ENCODE measurements around the gene AKAP6.

AKAP6 gene

GRCh38 chr14:32492457-32492856 lies 163.4 kb downstream of the AKAP6 start:
- DNase-seq: no peak

GRCh38 chr14:32494609-32495434 lies 165.7 kb downstream of the AKAP6 start:
- DNase-seq: no peak

GRCh38 chr14:32495435-32495734 lies 166.3 kb downstream of the AKAP6 start:
- DNase-seq: no peak

- no peak for DNase-seq
Measured at GRCh38 chr14:32497248-32497647, 168.2 kb downstream of the AKAP6 start.

- peak in 1 of 2 experiments; percentile 36 for DNase-seq
Measured at GRCh38 chr14:32507029-32507984, 178.2 kb downstream of the AKAP6 start.

GRCh38 chr14:32508281-32508680 lies 179.2 kb downstream of the AKAP6 start:
- DNase-seq: no peak

- DNase-seq: no peak
Measured at GRCh38 chr14:32509632-32510187, 180.6 kb downstream of the AKAP6 start.

GRCh38 chr14:32510815-32511214 lies 181.7 kb downstream of the AKAP6 start:
- DNase-seq: no peak

- DNase-seq: no peak
Measured at GRCh38 chr14:32512348-32512747, 183.2 kb downstream of the AKAP6 start.

GRCh38 chr14:32512813-32513212 lies 183.7 kb downstream of the AKAP6 start:
- DNase-seq: no peak

GRCh38 chr14:32513571-32514009 lies 184.5 kb downstream of the AKAP6 start:
- DNase-seq: no peak

GRCh38 chr14:32514236-32514635 lies 185.1 kb downstream of the AKAP6 start:
- DNase-seq: no peak

GRCh38 chr14:32514681-32515080 lies 185.6 kb downstream of the AKAP6 start:
- no peak for DNase-seq

- DNase-seq: no peak
Measured at GRCh38 chr14:32524609-32525375, 195.7 kb downstream of the AKAP6 start.

- DNase-seq: no peak
Measured at GRCh38 chr14:32525591-32525990, 196.5 kb downstream of the AKAP6 start.

- no peak for DNase-seq
Measured at GRCh38 chr14:32530800-32531199, 201.7 kb downstream of the AKAP6 start.

GRCh38 chr14:32531942-32532515 lies 202.9 kb downstream of the AKAP6 start:
- DNase-seq: no peak

- DNase-seq: no peak
Measured at GRCh38 chr14:32534145-32534544, 205.0 kb downstream of the AKAP6 start.

GRCh38 chr14:32536175-32536574 lies 207.1 kb downstream of the AKAP6 start:
- DNase-seq: no peak

- DNase-seq: no peak
Measured at GRCh38 chr14:32537166-32537565, 208.1 kb downstream of the AKAP6 start.

GRCh38 chr14:32542507-32542906 lies 213.4 kb downstream of the AKAP6 start:
- DNase-seq: no peak

GRCh38 chr14:32545095-32545494 lies 216.0 kb downstream of the AKAP6 start:
- DNase-seq: no peak
